ENCODE data around the gene ZNF776. TPM values are rescaled to one million over a fixed set of nuclear protein-coding genes. Genes with fewer than 3 reads are reported as not detected.
A peak's percentile ranks its signal among the peaks of the same experiment; 100 is the strongest.

The ZNF776 gene
- total RNA-seq, 1 experiment from 2014 or later, result 17.3 TPM

GRCh38 chr19:57769345-57770131 is 22.9 kb downstream of the ZNF776 start, which contains the start of gene ZNF586:
ZNF586 (plus strand) TSS chr19:57769676; CDS start chr19:57769843, 167 bp downstream.
- DNase-seq (peak; percentile 96), ATAC-seq (peak; percentile 99)
- Histone ChIP-seq H3K9me2 (replicated peaks; ENCODE audit: low read length) (no peaks in the 10 kb centered on the region), H3K4me1 (ENCODE audit: insufficient read depth, low read length) (peaks cover 6% of the 10 kb centered on the region), H3K4me3 (ENCODE audit: low read length) (peak within 1 kb of the TSS; percentile 68), H2AFZ (ENCODE audit: low read length) (peak within 1 kb of the TSS; percentile 97), H3K9ac (ENCODE audit: low read length) (peak within 1 kb of the TSS; percentile 79), H4K20me1 (ENCODE audit: low read length) (no peaks in the 10 kb centered on the region), H3K36me3 (ENCODE audit: low read depth, low read length) (peaks cover 32% of the 10 kb centered on the region), H3K27ac (ENCODE audit: low read length) (peak within 1 kb of the TSS; percentile 28), H3K27me3 (ENCODE audit: low read length) (no peaks in the 10 kb centered on the region), H3K9me3 (ENCODE audit: low read length) (no peaks in the 10 kb centered on the region), H3K4me2 (ENCODE audit: low read length) (peak within 1 kb of the TSS; percentile 86), H3K79me2 (ENCODE audit: low read length) (peaks cover 46% of the 10 kb centered on the region), H3F3A (ENCODE audit: low read length, unreplicated experiment) (no peaks in the 10 kb centered on the region)
- ChIA-PET CTCF (no interaction called here), POLR2A (ENCODE audit: unreplicated experiment) (no interaction called here)
- intact Hi-C loops (cut with micrococcal nuclease), result loop anchor here (1.0 to 5.0 kb wide), 2 partner anchors 33 to 358 kb away; partner anchors contain the start of gene ZNF17
- BruUV-seq (replicated peaks), result no TSS peak
- TF ChIP-seq EZH2phosphoT487 (IDR thresholded peaks at IDR 0.05; ENCODE audit: borderline replicate concordance, low read length) (no peak), CTCF (conservative IDR thresholded peaks at IDR 0.05; ENCODE audit: low read depth, low read length) (no peak)

- H3K27ac ChIP-seq (ENCODE audit: low read length), result no peak overlapping the region
- H3K4me2 ChIP-seq (ENCODE audit: low read length), result no peak overlapping the region
- H3K9ac ChIP-seq (ENCODE audit: low read length), result no peak overlapping the region
- intact Hi-C loops (cut with micrococcal nuclease), result no loop called here
- ChIA-PET CTCF (no interaction called here), POLR2A (ENCODE audit: unreplicated experiment) (no interaction called here)
- peaks cover 48% of the 10 kb centered on the region for H3K36me3 ChIP-seq (ENCODE audit: low read depth, low read length)
- H3F3A ChIP-seq (ENCODE audit: low read length, unreplicated experiment), result no peaks in the 10 kb centered on the region
- peaks cover 65% of the 10 kb centered on the region for H3K79me2 ChIP-seq (ENCODE audit: low read length)
- H4K20me1 ChIP-seq (ENCODE audit: low read length), result no peaks in the 10 kb centered on the region
- peaks cover 6% of the 10 kb centered on the region for H3K4me1 ChIP-seq (ENCODE audit: insufficient read depth, low read length)
- TF ChIP-seq EZH2phosphoT487 (IDR thresholded peaks at IDR 0.05; ENCODE audit: borderline replicate concordance, low read length) (no peak), CTCF (conservative IDR thresholded peaks at IDR 0.05; ENCODE audit: low read depth, low read length) (no peak), EZH2 (IDR thresholded peaks at IDR 0.05; ENCODE audit: low read length, unreplicated experiment) (no peak)
- no TSS peak for BruUV-seq (replicated peaks)
- no peaks in the 10 kb centered on the region for H3K9me2 ChIP-seq (replicated peaks; ENCODE audit: low read length)
- H3K27me3 ChIP-seq (ENCODE audit: low read length), result no peaks in the 10 kb centered on the region
- no peaks in the 10 kb centered on the region for H3K9me3 ChIP-seq (ENCODE audit: low read length)
- H2AFZ ChIP-seq (ENCODE audit: low read length), result no peak overlapping the region
- DNase-seq (no peak), ATAC-seq (no peak)
- no peak overlapping the region for H3K4me3 ChIP-seq (ENCODE audit: low read length)
Measured at GRCh38 chr19:57771417-57771816, 24.8 kb downstream of the ZNF776 start.

GRCh38 chr19:57773488-57773887 is 26.9 kb downstream of the ZNF776 start:
- Histone ChIP-seq H3K9ac (ENCODE audit: low read length) (no peak overlapping the region), H3K36me3 (ENCODE audit: low read depth, low read length) (peaks cover 69% of the 10 kb centered on the region), H3K9me2 (replicated peaks; ENCODE audit: low read length) (no peaks in the 10 kb centered on the region), H3K4me3 (ENCODE audit: low read length) (no peak overlapping the region), H4K20me1 (ENCODE audit: low read length) (no peaks in the 10 kb centered on the region), H2AFZ (ENCODE audit: low read length) (no peak overlapping the region), H3K79me2 (ENCODE audit: low read length) (peaks cover 86% of the 10 kb centered on the region), H3K9me3 (ENCODE audit: low read length) (peaks cover 4% of the 10 kb centered on the region; the same call in 1 of the 2 replicates), H3K27me3 (ENCODE audit: low read length) (no peaks in the 10 kb centered on the region), H3K4me2 (ENCODE audit: low read length) (no peak overlapping the region), H3K27ac (ENCODE audit: low read length) (no peak overlapping the region), H3K4me1 (ENCODE audit: insufficient read depth, low read length) (peaks cover 6% of the 10 kb centered on the region), H3F3A (ENCODE audit: low read length, unreplicated experiment) (no peaks in the 10 kb centered on the region)
- TF ChIP-seq CTCF (conservative IDR thresholded peaks at IDR 0.05; ENCODE audit: low read depth, low read length) (no peak), EZH2phosphoT487 (IDR thresholded peaks at IDR 0.05; ENCODE audit: borderline replicate concordance, low read length) (no peak), EZH2 (IDR thresholded peaks at IDR 0.05; ENCODE audit: low read length, unreplicated experiment) (no peak)
- CTCF ChIA-PET, result no interaction called here
- ATAC-seq (no peak), DNase-seq (no peak)
- intact Hi-C loops (cut with micrococcal nuclease), result no loop called here
- POLR2A ChIA-PET (ENCODE audit: unreplicated experiment), result no interaction called here
- no TSS peak for BruUV-seq (replicated peaks)
